Stimulated activated naive B cell treated with anti-CD40 and anti-IgM and Interleukin-4, amounts not matched to agents 10 μg/mL and 1 μg/mL and 100 μg/mL, for 72 hours (primary cell): ENCODE results near the gene PHC2.
A peak's percentile ranks its signal among the peaks of the same experiment; 100 is the strongest.

Source experiments
- ATAC-seq, 2 donors: fragments of 150-1000 bp; cut with Tn5 transposase; replicated peaks; 2 replicates each; pipeline ENCODE4 v1.10.0; 2021; ENCODE audit warnings: moderate library complexity in 1 of 2
- DNase-seq: peaks from one replicate; pipeline ENCODE4 v3.0.0; 2021
- H3K27ac Mint-ChIP-seq: one replicate; pipeline ENCODE4 v1.8.0; 2022; ENCODE audit warnings: mild to moderate bottlenecking, mixed read lengths
- H3K27me3 Mint-ChIP-seq, 2 donors: one replicate each; pipeline ENCODE4 v1.8.0; 2022; ENCODE audit warnings: mixed read lengths in 2 of 2
- H3K36me3 Mint-ChIP-seq, 2 donors: one replicate each; pipeline ENCODE4 v1.8.0; 2022; ENCODE audit warnings: mixed read lengths in 2 of 2, mild to moderate bottlenecking in 1 of 2
- H3K4me1 Mint-ChIP-seq, 2 donors: one replicate each; pipeline ENCODE4 v1.8.0; 2022; ENCODE audit warnings: mixed read lengths in 2 of 2, mild to moderate bottlenecking in 1 of 2
- H3K4me3 Mint-ChIP-seq, 2 donors: one replicate each; pipeline ENCODE4 v1.8.0; 2022; ENCODE audit warnings: mild to moderate bottlenecking in 2 of 2, mixed read lengths in 2 of 2, moderate library complexity in 1 of 2
- H3K9me3 Mint-ChIP-seq, 2 donors: one replicate each; pipeline ENCODE4 v1.8.0; 2022; ENCODE audit warnings: mixed read lengths in 2 of 2, mild to moderate bottlenecking in 1 of 2

PHC2 gene

GRCh38 chr1:33344896-33345560 lies 85.9 kb downstream of the PHC2 start:
- Mint-ChIP-seq H3K9me3 (no peaks in the 10 kb centered on the region), H3K27me3 (no peaks in the 10 kb centered on the region), H3K36me3 (peaks cover 15 to 20% of the 10 kb centered on the region in 2 donors), H3K4me1 (peaks cover 32 to 51% of the 10 kb centered on the region in 2 donors), H3K27ac (no peak overlapping the region), H3K4me3 (no peak overlapping the region)
- DNase-seq (no peak), ATAC-seq (no peak)

GRCh38 chr1:33343539-33343938 lies 87.4 kb downstream of the PHC2 start:
- Mint-ChIP-seq H3K27ac (no peak overlapping the region), H3K4me1 (peaks cover 32 to 48% of the 10 kb centered on the region in 2 donors), H3K27me3 (no peaks in the 10 kb centered on the region), H3K9me3 (no peaks in the 10 kb centered on the region), H3K36me3 (peaks cover 15 to 20% of the 10 kb centered on the region in 2 donors), H3K4me3 (no peak overlapping the region)
- ATAC-seq (no peak), DNase-seq (no peak)

GRCh38 chr1:33342041-33342723 lies 88.7 kb downstream of the PHC2 start:
- Mint-ChIP-seq H3K4me3 (no peak overlapping the region), H3K9me3 (no peaks in the 10 kb centered on the region), H3K27me3 (no peaks in the 10 kb centered on the region), H3K36me3 (peaks cover 14 to 21% of the 10 kb centered on the region in 2 donors), H3K27ac (peak overlapping the region; percentile 37), H3K4me1 (peaks cover 31 to 45% of the 10 kb centered on the region in 2 donors)
- DNase-seq: no peak
- ATAC-seq: peak in 1 of 2 donors; percentile 25

GRCh38 chr1:33341190-33341589 lies 89.7 kb downstream of the PHC2 start:
- Mint-ChIP-seq H3K27ac (no peak overlapping the region), H3K4me3 (no peak overlapping the region), H3K9me3 (no peaks in the 10 kb centered on the region), H3K36me3 (peaks cover 6 to 12% of the 10 kb centered on the region in 2 donors), H3K27me3 (no peaks in the 10 kb centered on the region), H3K4me1 (peaks cover 27 to 40% of the 10 kb centered on the region in 2 donors)
- DNase-seq: no peak
- no peak for ATAC-seq

GRCh38 chr1:33339413-33339812 lies 91.5 kb downstream of the PHC2 start:
- ATAC-seq (no peak), DNase-seq (no peak)
- peaks cover 30 to 41% of the 10 kb centered on the region in 2 donors for H3K4me1 Mint-ChIP-seq
- H3K27ac Mint-ChIP-seq: no peak overlapping the region
- H3K27me3 Mint-ChIP-seq: no peaks in the 10 kb centered on the region
- peaks cover 6 to 17% of the 10 kb centered on the region in 2 donors for H3K36me3 Mint-ChIP-seq
- H3K4me3 Mint-ChIP-seq: no peak overlapping the region
- H3K9me3 Mint-ChIP-seq: no peaks in the 10 kb centered on the region

GRCh38 chr1:33338440-33339211 lies 92.3 kb downstream of the PHC2 start:
- Mint-ChIP-seq H3K27me3 (no peaks in the 10 kb centered on the region), H3K4me3 (no peak overlapping the region), H3K4me1 (peaks cover 30 to 41% of the 10 kb centered on the region in 2 donors), H3K27ac (no peak overlapping the region), H3K36me3 (peaks cover 6 to 17% of the 10 kb centered on the region in 2 donors), H3K9me3 (no peaks in the 10 kb centered on the region)
- ATAC-seq (no peak), DNase-seq (no peak)

- no peak for DNase-seq
- Mint-ChIP-seq H3K9me3 (no peaks in the 10 kb centered on the region), H3K36me3 (peaks cover 12 to 17% of the 10 kb centered on the region in 2 donors), H3K4me3 (no peak overlapping the region), H3K27me3 (no peaks in the 10 kb centered on the region), H3K27ac (no peak overlapping the region), H3K4me1 (peaks cover 30 to 42% of the 10 kb centered on the region in 2 donors)
- ATAC-seq: no peak
Measured at GRCh38 chr1:33338048-33338439, 92.9 kb downstream of the PHC2 start.

GRCh38 chr1:33337441-33337840 lies 93.5 kb downstream of the PHC2 start:
- peaks cover 9 to 19% of the 10 kb centered on the region in 2 donors for H3K36me3 Mint-ChIP-seq
- no peak for DNase-seq
- no peaks in the 10 kb centered on the region for H3K9me3 Mint-ChIP-seq
- H3K27ac Mint-ChIP-seq: no peak overlapping the region
- no peak overlapping the region for H3K4me3 Mint-ChIP-seq
- H3K4me1 Mint-ChIP-seq: peaks cover 28 to 44% of the 10 kb centered on the region in 2 donors
- ATAC-seq: no peak
- H3K27me3 Mint-ChIP-seq: no peaks in the 10 kb centered on the region

GRCh38 chr1:33336580-33336979 lies 94.3 kb downstream of the PHC2 start:
- no peak overlapping the region for H3K27ac Mint-ChIP-seq
- peaks cover 16 to 28% of the 10 kb centered on the region in 2 donors for H3K36me3 Mint-ChIP-seq
- no peaks in the 10 kb centered on the region for H3K27me3 Mint-ChIP-seq
- ATAC-seq: no peak
- peaks cover 33 to 46% of the 10 kb centered on the region in 2 donors for H3K4me1 Mint-ChIP-seq
- H3K4me3 Mint-ChIP-seq: no peak overlapping the region
- DNase-seq: no peak
- H3K9me3 Mint-ChIP-seq: no peaks in the 10 kb centered on the region

- Mint-ChIP-seq H3K27ac (no peak overlapping the region), H3K9me3 (no peaks in the 10 kb centered on the region), H3K4me1 (peaks cover 29 to 42% of the 10 kb centered on the region in 2 donors), H3K4me3 (no peak overlapping the region), H3K36me3 (peaks cover 17 to 38% of the 10 kb centered on the region in 2 donors), H3K27me3 (no peaks in the 10 kb centered on the region)
- no peak for DNase-seq
- no peak for ATAC-seq
Measured at GRCh38 chr1:33335020-33335419, 95.9 kb downstream of the PHC2 start.

- DNase-seq (no peak), ATAC-seq (no peak)
- Mint-ChIP-seq H3K27me3 (no peaks in the 10 kb centered on the region), H3K36me3 (peaks cover 26 to 47% of the 10 kb centered on the region in 2 donors), H3K4me3 (no peak overlapping the region), H3K4me1 (peaks cover 29 to 40% of the 10 kb centered on the region in 2 donors), H3K9me3 (no peaks in the 10 kb centered on the region), H3K27ac (no peak overlapping the region)
Measured at GRCh38 chr1:33334081-33334552, 96.8 kb downstream of the PHC2 start.

- DNase-seq (no peak), ATAC-seq (no peak)
- Mint-ChIP-seq H3K27ac (no peak overlapping the region), H3K4me1 (peaks cover 21 to 37% of the 10 kb centered on the region in 2 donors), H3K36me3 (peaks cover 36 to 56% of the 10 kb centered on the region in 2 donors), H3K27me3 (no peaks in the 10 kb centered on the region), H3K9me3 (no peaks in the 10 kb centered on the region), H3K4me3 (no peak overlapping the region)
Measured at GRCh38 chr1:33332881-33333280, 98.0 kb downstream of the PHC2 start.

- H3K27me3 Mint-ChIP-seq: no peaks in the 10 kb centered on the region
- H3K4me3 Mint-ChIP-seq: no peak overlapping the region
- ATAC-seq (no peak), DNase-seq (no peak)
- peaks cover 20 to 34% of the 10 kb centered on the region in 2 donors for H3K4me1 Mint-ChIP-seq
- H3K36me3 Mint-ChIP-seq: peaks cover 36 to 55% of the 10 kb centered on the region in 2 donors
- H3K27ac Mint-ChIP-seq: peak overlapping the region; percentile 66
- no peaks in the 10 kb centered on the region for H3K9me3 Mint-ChIP-seq
Measured at GRCh38 chr1:33332357-33332789, 98.5 kb downstream of the PHC2 start.
